HCEC 1CT (cell line): Measurements from ENCODE around the gene PRXL2B.
"Not testable (repeated sequence)": the region's sequence is repeated elsewhere in the genome, so short reads cannot be mapped to it uniquely, and the experiment has no call there.

ENCODE experiments used
- DNase-seq: peaks from one replicate; pipeline ENCODE4 v3.0.0-alpha.2; 2017

PRXL2B gene

GRCh38 chr1:2551544-2551943 lies 35.0 kb upstream of the PRXL2B start:
- not testable (repeated sequence) for DNase-seq

GRCh38 chr1:2552189-2552588 lies 34.4 kb upstream of the PRXL2B start:
- no peak for DNase-seq

DNA sequence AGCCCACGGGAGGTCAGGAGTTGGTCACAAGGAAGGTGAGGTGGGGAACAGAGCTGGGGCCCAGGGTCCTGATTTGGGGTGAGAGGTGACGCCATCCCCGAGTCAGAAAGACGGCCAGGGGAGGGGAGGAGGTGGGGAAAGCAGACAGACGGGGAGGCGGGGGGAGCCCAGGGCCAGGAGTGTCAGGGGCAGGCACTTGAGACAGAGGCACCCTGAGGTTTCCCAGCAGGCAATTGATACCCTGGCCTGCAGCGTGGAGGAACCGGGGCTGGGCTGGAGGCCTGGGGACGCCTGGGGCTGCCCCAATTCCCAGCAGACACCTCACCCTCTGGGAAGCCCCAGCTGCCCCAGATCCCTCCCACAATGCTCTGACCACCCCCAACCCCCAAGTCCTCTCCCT lies 33.5 kb upstream of the PRXL2B start:
- DNase-seq, result not testable (repeated sequence)

GRCh38 chr1:2553871-2554620 lies 32.5 kb upstream of the PRXL2B start:
- no peak for DNase-seq

DNA sequence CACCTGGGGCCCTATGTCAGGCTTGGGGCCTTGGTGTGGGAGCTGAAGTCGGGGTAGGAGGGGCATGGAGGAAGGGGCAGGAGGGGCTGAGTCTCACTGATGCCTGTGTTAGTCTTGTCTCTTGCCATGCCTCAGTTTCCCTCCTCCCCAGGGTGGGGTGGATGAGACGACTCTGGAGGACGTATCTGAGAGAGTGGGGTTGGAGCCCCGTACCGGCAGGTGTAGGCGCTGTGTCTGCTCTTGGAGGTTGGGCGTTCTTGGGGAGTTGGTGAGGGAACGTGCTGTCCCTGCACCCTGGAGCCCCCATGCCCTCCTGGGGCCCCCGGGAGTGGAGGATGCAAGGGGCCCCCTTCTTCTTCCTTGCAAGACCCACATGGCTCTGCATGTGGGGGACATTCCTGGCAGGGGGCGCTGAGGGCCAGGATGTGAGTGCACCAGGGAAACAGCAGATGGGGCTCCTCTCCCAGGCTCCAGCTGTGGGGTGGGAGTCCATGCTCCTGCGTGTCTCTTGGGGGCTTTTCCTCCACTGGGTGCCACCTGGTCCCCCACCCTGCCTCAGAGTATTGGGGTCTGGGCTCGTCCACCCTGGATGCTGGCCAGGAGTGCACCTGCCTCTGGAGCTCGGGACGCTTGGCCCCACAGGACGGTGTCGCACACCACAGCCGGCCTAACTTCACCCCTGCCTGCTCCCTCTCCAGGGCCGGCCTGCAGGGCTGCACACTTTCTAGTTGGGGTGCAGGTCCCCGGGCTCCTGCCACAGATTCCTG lies 31.8 kb upstream of the PRXL2B start:
- no peak for DNase-seq

DNA sequence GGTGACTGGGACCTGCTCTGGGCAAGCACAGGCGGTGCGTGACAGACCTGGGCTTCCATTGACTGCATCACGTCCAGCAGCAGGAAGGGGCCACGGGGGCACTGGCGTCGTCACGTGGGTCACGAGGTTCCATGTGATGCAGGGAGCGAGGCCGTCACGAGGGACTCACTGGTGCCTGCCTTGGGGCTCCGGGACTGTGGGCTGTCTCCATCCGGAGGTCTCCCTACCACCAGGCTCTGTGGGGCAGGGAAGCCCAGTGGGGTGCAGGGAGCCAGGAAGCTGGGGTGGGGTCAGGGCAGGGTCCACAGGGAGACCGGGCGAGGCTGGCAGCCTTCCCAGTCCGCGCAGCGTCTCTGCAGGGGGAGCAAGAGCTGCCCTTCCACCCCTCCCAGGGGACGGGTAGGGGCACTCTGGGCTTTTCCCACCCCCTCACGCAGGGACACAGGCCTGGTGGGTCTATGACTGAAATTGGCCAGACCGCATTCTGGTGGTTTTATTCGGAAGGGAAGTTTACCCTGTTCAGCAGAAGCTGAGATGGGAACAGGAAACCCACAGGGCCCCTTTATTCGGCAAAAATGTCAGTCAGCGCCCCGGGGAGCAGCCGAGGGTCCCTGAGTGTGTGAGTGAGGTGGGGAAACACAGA lies 30.8 kb upstream of the PRXL2B start:
- DNase-seq, result no peak

DNA sequence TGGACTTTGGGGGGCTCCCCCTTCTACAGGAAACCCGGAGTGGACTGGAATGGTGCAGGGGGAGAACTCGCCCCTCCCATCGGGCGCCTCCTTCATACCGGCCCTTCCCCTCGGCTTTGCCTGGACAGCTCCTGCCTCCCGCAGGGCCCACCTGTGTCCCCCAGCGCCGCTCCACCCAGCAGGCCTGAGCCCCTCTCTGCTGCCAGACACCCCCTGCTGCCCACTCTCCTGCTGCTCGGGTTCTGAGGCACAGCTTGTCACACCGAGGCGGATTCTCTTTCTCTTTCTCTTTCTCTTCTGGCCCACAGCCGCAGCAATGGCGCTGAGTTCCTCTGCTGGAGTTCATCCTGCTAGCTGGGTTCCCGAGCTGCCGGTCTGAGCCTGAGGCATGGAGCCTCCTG lies 30.3 kb upstream of the PRXL2B start, which contains the start of gene TNFRSF14:
TNFRSF14 (plus strand) TSS at position 95 of the 401 bp plus-strand sequence; CDS start at position 389, 294 bp downstream.
- DNase-seq, result peak; percentile 22

GRCh38 chr1:2556678-2557481 lies 29.7 kb upstream of the PRXL2B start:
- no peak for DNase-seq

GRCh38 chr1:2557482-2558400 lies 28.8 kb upstream of the PRXL2B start:
- DNase-seq, result no peak

DNA sequence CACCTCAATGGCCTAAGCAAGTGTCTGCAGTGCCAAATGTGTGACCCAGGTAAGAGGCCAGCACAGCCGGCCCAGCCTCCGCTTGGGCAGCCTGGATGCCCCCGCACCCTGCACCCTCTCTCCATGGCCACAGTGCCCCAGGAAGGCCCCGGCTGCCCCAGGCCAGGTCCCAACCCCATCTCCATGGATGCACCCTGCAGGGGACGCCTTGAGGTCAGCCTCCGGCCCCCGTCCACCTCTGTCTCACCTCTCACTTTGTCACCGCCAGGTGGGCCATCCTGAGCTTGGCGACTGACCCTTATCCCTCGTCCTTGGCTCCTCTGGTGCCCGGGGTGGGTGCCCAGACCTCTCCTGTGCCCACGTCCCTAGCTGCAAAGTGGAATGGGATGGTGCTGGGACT lies 28.2 kb upstream of the PRXL2B start:
- no peak for DNase-seq

DNA sequence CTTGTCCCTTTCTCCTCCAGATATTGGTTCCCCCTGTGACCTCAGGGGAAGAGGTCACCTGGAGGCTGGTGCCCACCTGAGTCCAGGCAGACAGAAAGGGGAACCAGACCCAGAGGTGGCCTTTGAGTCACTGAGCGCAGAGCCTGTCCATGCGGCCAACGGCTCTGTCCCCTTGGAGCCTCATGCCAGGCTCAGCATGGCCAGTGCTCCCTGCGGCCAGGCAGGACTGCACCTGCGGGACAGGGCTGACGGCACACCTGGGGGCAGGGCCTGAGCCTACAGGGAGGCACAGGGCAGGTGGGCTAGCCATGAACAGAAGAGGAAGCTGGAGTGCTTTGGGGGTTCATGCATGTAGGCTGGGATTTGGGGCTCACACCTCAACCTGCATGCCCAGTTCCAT lies 27.7 kb upstream of the PRXL2B start:
- DNase-seq, result no peak

DNA sequence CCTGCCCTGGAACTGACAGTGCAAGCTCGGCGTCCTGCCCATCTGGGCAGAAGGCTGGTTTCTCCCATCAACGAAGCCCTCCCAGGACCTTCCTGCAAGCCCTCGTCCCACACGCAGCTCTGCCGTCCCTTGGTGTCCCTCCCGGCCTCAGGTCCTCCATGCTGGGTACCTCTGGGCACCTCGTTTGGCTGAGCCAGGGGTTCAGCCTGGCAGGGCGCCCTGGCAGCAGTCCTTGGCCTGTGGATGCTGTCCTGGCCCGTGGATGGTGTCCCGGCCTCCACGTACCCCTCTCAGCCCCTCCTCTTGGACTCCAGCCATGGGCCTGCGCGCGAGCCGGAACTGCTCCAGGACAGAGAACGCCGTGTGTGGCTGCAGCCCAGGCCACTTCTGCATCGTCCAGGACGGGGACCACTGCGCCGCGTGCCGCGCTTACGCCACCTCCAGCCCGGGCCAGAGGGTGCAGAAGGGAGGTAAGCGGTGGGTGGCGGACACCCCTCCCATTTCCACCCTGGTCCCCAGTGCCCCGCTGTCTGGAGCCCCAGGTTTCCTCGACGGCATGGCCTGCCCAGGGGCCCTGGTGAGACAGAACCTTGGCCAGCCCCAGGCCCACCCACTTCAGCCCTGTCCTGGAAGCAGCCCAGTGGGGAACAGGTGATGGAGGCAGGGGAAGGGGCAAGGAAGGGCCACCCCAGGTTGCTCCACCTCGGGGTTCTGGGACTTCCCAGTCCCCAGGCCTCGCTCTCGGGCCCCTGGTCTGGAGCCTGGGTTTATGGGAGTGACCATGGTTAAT lies 26.9 kb upstream of the PRXL2B start:
- DNase-seq, result no peak

DNA sequence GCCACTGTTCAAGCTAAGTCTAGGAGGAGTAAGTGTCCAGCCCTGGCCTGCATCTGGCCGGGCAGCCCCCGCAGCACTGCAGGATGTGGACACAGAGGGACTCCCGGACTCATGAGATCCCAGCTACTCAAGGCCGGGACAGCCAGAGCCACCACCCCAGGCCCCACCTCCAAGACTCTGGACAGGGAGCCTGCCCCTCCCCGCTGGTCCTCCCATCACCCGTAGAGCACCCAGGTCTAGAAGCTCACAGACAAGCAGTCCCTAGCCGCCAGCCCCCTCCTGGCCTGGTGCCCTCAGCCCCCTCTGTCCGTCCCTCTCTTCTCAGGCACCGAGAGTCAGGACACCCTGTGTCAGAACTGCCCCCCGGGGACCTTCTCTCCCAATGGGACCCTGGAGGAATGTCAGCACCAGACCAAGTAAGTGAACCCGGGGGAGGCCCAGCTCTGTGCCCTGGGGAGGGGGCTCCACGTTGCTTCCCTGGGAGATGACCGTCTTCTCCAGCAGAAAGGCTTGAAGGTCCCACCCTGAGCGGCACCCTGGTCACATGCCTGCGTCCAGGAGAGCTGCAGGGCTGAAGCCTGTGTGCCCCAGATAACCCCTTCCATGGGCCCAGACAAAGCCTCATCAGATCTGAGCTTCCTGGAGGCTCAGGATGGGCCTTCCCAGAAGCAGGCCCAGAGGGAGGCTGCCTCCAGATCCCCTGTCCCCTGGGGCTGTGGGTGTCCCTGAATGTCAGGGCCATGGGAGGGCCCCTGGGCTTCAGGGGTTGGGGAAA lies 26.1 kb upstream of the PRXL2B start:
- DNase-seq, result no peak

- no peak for DNase-seq
These were observed 25.1 kb upstream of the PRXL2B start for GRCh38 chr1:2561446-2561845.

- DNase-seq, result no peak
These were observed 24.4 kb upstream of the PRXL2B start for GRCh38 chr1:2561898-2562895.

GRCh38 chr1:2563205-2563604 lies 23.4 kb upstream of the PRXL2B start:
- no peak for DNase-seq

GRCh38 chr1:2564006-2564814 lies 22.4 kb upstream of the PRXL2B start:
- DNase-seq, result no peak

GRCh38 chr1:2564815-2565374 lies 21.7 kb upstream of the PRXL2B start:
- no peak for DNase-seq
